ENCODE measurements around the gene CAPNS2. TPM values are rescaled to one million over a fixed set of nuclear protein-coding genes. Genes with fewer than 3 reads are reported as not detected.

The CAPNS2 gene
- total RNA-seq, 1 donor from 2014 or later = 0.13 TPM

Other genes starting within 250 kb of the CAPNS2 start
- not detected in 2 replicates for gene IRX6, start 242.5 kb upstream of the CAPNS2 start, total RNA-seq
- 10.5 and 16.3 TPM in 2 replicates for gene MMP2, start 87.5 kb upstream of the CAPNS2 start, total RNA-seq
- 4.0 and 5.9 TPM in 2 replicates for gene LPCAT2, start 57.6 kb upstream of the CAPNS2 start, total RNA-seq
- under 0.01 TPM in 1 of 2 replicates, not detected in the other for gene SLC6A2, start 89.3 kb downstream of the CAPNS2 start, total RNA-seq